Testis (tissue), 2 donors: ENCODE measurements around the gene OR5M10.

Experiments
- POLR2A ChIP-seq: fragments of 450-650 bp; IDR thresholded peaks from one replicate; pipeline ENCODE4 v1.6.1; 2017; ENCODE audit warnings: antibody characterized with exemption, mild to moderate bottlenecking, moderate library complexity
- TF ChIP-seq, protein P1 (sequence below), 3 experiments: fragments of 450-650 bp in 2 of 3; fragments of 200-600 bp in 1 of 3; sonication (generic) in 1 of 3; IDR thresholded peaks; one replicate each; pipeline ENCODE4 v1.5.1; 2016 to 2019; ENCODE audit warnings: antibody characterized with exemption in 3 of 3, mild to moderate bottlenecking in 2 of 3, moderate library complexity in 1 of 3

DNA sequence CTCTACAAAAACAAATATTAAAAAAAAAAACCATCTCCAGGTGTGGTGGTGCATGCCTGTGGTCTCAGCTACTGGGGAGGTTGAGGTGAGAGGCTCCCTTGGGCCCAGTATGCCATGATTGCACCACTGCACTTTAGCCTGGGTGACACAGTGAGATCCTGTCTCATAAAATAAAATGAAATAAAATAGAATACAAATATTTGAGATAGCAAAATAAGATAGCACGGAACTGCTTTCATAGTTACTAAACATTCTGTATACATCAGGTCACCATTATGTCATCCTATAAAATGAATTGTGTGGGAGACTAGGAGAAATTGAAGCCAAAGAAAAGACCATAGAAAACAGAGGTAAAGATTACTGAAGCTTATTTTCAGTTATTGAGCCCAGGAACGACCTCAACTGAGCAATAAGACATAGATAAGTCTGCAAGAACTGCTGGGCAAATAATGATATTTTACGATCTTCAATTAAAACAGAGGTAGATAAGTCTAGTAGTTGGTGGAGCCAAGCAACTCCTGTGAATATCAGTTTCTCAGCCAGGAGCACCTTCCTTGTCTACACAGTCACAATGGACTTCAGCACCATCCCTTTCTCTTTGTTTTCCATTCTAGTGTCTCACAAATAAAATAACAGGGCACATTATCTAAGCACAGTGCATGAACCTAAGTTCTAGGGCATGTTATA is 44.3 kb downstream of the OR5M10 start:
- no peak for TF ChIP-seq POLR2A
- TF ChIP-seq, protein P1, sequence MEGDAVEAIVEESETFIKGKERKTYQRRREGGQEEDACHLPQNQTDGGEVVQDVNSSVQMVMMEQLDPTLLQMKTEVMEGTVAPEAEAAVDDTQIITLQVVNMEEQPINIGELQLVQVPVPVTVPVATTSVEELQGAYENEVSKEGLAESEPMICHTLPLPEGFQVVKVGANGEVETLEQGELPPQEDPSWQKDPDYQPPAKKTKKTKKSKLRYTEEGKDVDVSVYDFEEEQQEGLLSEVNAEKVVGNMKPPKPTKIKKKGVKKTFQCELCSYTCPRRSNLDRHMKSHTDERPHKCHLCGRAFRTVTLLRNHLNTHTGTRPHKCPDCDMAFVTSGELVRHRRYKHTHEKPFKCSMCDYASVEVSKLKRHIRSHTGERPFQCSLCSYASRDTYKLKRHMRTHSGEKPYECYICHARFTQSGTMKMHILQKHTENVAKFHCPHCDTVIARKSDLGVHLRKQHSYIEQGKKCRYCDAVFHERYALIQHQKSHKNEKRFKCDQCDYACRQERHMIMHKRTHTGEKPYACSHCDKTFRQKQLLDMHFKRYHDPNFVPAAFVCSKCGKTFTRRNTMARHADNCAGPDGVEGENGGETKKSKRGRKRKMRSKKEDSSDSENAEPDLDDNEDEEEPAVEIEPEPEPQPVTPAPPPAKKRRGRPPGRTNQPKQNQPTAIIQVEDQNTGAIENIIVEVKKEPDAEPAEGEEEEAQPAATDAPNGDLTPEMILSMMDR (IDR thresholded peaks at IDR 0.05) = no peak
